ENCODE data around the gene PRSS57. TPM values are rescaled to one million over a fixed set of nuclear protein-coding genes. Genes with fewer than 3 reads are reported as not detected.

Gene PRSS57
- total and polyA plus RNA-seq, 2 of the 13 experiments (the other 11 are each of a cell fraction or from before 2014, with no cell fraction given) = 0.12 TPM; not detected in 1

DNA sequence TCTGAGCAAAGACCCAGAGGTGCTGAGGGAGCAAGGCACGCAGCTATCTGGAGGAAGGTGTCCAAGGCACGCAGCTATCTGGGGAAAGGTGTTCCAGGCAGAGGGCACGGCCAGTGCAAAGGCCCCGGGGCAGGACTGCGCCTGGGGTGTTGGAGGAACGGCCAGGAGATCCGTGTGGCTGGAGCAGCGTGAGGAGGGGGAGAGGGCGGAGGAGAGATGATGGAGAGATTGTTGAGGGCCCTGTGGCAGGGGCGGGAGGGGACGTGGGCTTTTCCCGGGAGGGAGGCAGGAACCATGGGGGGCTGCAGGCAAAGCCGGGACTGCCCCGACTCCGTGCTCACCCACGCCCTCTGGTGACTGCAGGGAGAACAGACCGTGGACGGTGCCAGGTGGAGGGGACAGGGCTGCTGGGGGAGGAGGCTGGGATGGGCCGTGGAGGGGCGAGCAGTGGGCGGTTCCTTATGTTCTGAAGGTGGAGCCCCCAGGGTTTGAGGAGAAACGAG lies 42.4 kb upstream of the PRSS57 start (continued):
- TF ChIP-seq, protein P1, sequence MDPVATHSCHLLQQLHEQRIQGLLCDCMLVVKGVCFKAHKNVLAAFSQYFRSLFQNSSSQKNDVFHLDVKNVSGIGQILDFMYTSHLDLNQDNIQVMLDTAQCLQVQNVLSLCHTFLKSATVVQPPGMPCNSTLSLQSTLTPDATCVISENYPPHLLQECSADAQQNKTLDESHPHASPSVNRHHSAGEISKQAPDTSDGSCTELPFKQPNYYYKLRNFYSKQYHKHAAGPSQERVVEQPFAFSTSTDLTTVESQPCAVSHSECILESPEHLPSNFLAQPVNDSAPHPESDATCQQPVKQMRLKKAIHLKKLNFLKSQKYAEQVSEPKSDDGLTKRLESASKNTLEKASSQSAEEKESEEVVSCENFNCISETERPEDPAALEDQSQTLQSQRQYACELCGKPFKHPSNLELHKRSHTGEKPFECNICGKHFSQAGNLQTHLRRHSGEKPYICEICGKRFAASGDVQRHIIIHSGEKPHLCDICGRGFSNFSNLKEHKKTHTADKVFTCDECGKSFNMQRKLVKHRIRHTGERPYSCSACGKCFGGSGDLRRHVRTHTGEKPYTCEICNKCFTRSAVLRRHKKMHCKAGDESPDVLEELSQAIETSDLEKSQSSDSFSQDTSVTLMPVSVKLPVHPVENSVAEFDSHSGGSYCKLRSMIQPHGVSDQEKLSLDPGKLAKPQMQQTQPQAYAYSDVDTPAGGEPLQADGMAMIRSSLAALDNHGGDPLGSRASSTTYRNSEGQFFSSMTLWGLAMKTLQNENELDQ (CRISPR knock-in tag; IDR thresholded peaks at IDR 0.05; ENCODE audit: borderline replicate concordance) = no peak
- TF ChIP-seq ZNF282 (IDR thresholded peaks at IDR 0.05; ENCODE audit: partially characterized antibody) (no peak), RAD21 (CRISPR knock-in tag; IDR thresholded peaks at IDR 0.05) (peak; percentile 53; the same call in 1 of the 2 replicates), ARHGAP35 (CRISPR knock-in tag; IDR thresholded peaks at IDR 0.05; ENCODE audit: borderline replicate concordance) (no peak), ATF7 (IDR thresholded peaks at IDR 0.05) (no peak), ATF7 (CRISPR knock-in tag; IDR thresholded peaks at IDR 0.05) (no peak), NPAS2 (CRISPR knock-in tag; IDR thresholded peaks at IDR 0.05; ENCODE audit: borderline replicate concordance) (no peak), ZBTB3 (CRISPR knock-in tag; IDR thresholded peaks at IDR 0.05; ENCODE audit: borderline replicate concordance, low read depth) (no peak), RBM39 (IDR thresholded peaks at IDR 0.05; ENCODE audit: low read depth, low read length, poor library complexity, severe bottlenecking) (peak; percentile 27), ZNF292 (CRISPR knock-in tag; IDR thresholded peaks at IDR 0.05; ENCODE audit: borderline replicate concordance, low read depth) (0 out of 2 replicates have a peak, but pooled peaks have one; percentile 37), KAT2B (IDR thresholded peaks at IDR 0.05; ENCODE audit: borderline replicate concordance, low read depth, low read length) (no peak), ZNF224 (CRISPR knock-in tag; IDR thresholded peaks at IDR 0.05) (no peak), ZNF253 (CRISPR knock-in tag; IDR thresholded peaks at IDR 0.05; ENCODE audit: borderline replicate concordance) (no peak), KMT2B (CRISPR knock-in tag; IDR thresholded peaks at IDR 0.05) (no peak), TEAD3 (CRISPR knock-in tag; optimal IDR thresholded peaks at IDR 0.05; ENCODE audit: borderline replicate concordance) (no peak), POGZ (CRISPR knock-in tag; IDR thresholded peaks at IDR 0.05) (no peak), GTF3A (CRISPR knock-in tag; conservative IDR thresholded peaks at IDR 0.05) (no peak), KLF15 (CRISPR knock-in tag; IDR thresholded peaks at IDR 0.05; ENCODE audit: borderline replicate concordance) (no peak), SRY (CRISPR knock-in tag; IDR thresholded peaks at IDR 0.05) (no peak)
- TF ChIP-seq, protein P2, sequence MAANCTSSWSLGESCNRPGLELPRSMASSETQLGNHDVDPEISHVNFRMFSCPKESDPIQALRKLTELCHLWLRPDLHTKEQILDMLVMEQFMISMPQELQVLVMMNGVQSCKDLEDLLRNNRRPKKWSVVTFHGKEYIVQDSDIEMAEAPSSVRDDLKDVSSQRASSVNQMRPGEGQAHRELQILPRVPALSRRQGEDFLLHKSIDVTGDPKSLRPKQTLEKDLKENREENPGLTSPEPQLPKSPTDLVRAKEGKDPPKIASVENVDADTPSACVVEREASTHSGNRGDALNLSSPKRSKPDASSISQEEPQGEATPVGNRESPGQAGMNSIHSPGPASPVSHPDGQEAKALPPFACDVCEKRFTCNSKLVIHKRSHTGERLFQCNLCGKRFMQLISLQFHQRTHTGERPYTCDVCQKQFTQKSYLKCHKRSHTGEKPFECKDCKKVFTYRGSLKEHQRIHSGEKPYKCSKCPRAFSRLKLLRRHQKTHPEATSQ (CRISPR knock-in tag; IDR thresholded peaks at IDR 0.05; ENCODE audit: borderline replicate concordance) = no peak
- TF ChIP-seq, protein P3, sequence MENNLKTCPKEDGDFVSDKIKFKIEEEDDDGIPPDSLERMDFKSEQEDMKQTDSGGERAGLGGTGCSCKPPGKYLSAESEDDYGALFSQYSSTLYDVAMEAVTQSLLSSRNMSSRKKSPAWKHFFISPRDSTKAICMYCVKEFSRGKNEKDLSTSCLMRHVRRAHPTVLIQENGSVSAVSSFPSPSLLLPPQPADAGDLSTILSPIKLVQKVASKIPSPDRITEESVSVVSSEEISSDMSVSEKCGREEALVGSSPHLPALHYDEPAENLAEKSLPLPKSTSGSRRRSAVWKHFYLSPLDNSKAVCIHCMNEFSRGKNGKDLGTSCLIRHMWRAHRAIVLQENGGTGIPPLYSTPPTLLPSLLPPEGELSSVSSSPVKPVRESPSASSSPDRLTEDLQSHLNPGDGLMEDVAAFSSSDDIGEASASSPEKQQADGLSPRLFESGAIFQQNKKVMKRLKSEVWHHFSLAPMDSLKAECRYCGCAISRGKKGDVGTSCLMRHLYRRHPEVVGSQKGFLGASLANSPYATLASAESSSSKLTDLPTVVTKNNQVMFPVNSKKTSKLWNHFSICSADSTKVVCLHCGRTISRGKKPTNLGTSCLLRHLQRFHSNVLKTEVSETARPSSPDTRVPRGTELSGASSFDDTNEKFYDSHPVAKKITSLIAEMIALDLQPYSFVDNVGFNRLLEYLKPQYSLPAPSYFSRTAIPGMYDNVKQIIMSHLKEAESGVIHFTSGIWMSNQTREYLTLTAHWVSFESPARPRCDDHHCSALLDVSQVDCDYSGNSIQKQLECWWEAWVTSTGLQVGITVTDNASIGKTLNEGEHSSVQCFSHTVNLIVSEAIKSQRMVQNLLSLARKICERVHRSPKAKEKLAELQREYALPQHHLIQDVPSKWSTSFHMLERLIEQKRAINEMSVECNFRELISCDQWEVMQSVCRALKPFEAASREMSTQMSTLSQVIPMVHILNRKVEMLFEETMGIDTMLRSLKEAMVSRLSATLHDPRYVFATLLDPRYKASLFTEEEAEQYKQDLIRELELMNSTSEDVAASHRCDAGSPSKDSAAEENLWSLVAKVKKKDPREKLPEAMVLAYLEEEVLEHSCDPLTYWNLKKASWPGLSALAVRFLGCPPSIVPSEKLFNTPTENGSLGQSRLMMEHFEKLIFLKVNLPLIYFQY (CRISPR knock-in tag; IDR thresholded peaks at IDR 0.05; ENCODE audit: borderline replicate concordance) = no peak
- TF ChIP-seq, protein P4, sequence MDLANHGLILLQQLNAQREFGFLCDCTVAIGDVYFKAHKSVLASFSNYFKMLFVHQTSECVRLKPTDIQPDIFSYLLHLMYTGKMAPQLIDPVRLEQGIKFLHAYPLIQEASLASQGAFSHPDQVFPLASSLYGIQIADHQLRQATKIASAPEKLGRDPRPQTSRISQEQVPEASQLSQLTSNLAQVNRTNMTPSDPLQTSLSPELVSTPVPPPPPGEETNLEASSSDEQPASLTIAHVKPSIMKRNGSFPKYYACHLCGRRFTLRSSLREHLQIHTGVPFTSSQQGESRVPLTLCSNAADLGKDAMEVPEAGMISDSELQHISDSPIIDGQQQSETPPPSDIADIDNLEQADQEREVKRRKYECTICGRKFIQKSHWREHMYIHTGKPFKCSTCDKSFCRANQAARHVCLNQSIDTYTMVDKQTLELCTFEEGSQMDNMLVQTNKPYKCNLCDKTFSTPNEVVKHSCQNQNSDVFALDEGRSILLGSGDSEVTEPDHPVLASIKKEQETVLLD (CRISPR knock-in tag; IDR thresholded peaks at IDR 0.05; ENCODE audit: low read depth) = no peak

Data from HepG2 (cell line).